ENCODE data around the gene HS1BP3.

Gene HS1BP3

GRCh38 chr2:20609349-20609994 lies 41.4 kb downstream of the HS1BP3 start:
- DNase-seq (ENCODE audit: low read depth) = no peak
- TF ChIP-seq CTCF (IDR thresholded peaks at IDR 0.05; ENCODE audit: control insufficient read depth, insufficient read depth, low read depth, low read length, missing control alignments) = no peak
- H3K4me3 ChIP-seq (ENCODE audit: control insufficient read depth, low read depth, low read length) = no peak overlapping the region

- H3K4me3 ChIP-seq (ENCODE audit: control insufficient read depth, low read depth, low read length) = no peak overlapping the region
- no peak for DNase-seq (ENCODE audit: low read depth)
- no peak for TF ChIP-seq CTCF (IDR thresholded peaks at IDR 0.05; ENCODE audit: control insufficient read depth, insufficient read depth, low read depth, low read length, missing control alignments)
Measured at GRCh38 chr2:20608666-20609348, 42.1 kb downstream of the HS1BP3 start.

GRCh38 chr2:20607446-20607845 lies 43.5 kb downstream of the HS1BP3 start:
- no peak for TF ChIP-seq CTCF (IDR thresholded peaks at IDR 0.05; ENCODE audit: control insufficient read depth, insufficient read depth, low read depth, low read length, missing control alignments)
- H3K4me3 ChIP-seq (ENCODE audit: control insufficient read depth, low read depth, low read length) = no peak overlapping the region

GRCh38 chr2:20606198-20606597 lies 44.7 kb downstream of the HS1BP3 start:
- no peak for DNase-seq (ENCODE audit: low read depth)
- TF ChIP-seq CTCF (IDR thresholded peaks at IDR 0.05; ENCODE audit: control insufficient read depth, insufficient read depth, low read depth, low read length, missing control alignments) = no peak
- no peak overlapping the region for H3K4me3 ChIP-seq (ENCODE audit: control insufficient read depth, low read depth, low read length)

More at GRCh38 chr2:20607446-20607845, 43.5 kb downstream of the HS1BP3 start:
- DNase-seq (ENCODE audit: low read depth) = no peak

- TF ChIP-seq CTCF (IDR thresholded peaks at IDR 0.05; ENCODE audit: control insufficient read depth, insufficient read depth, low read depth, low read length, missing control alignments) = no peak
- no peak overlapping the region for H3K4me3 ChIP-seq (ENCODE audit: control insufficient read depth, low read depth, low read length)
- DNase-seq (ENCODE audit: low read depth) = peak; percentile 85
Measured at GRCh38 chr2:20604951-20605381, 45.9 kb downstream of the HS1BP3 start.

- DNase-seq (ENCODE audit: low read depth) = no peak
- H3K4me3 ChIP-seq (ENCODE audit: control insufficient read depth, low read depth, low read length) = no peak overlapping the region
- TF ChIP-seq CTCF (IDR thresholded peaks at IDR 0.05; ENCODE audit: control insufficient read depth, insufficient read depth, low read depth, low read length, missing control alignments) = no peak
Measured at GRCh38 chr2:20604401-20604911, 46.4 kb downstream of the HS1BP3 start.
